ENCODE data around the gene GDF15.

- no peak for TF ChIP-seq EZH2 (IDR thresholded peaks at IDR 0.05)
- no peak for TF ChIP-seq POLR2AphosphoS5 (IDR thresholded peaks at IDR 0.05; ENCODE audit: borderline replicate concordance, low read depth, low read length)
- TF ChIP-seq FOXP2 (optimal IDR thresholded peaks at IDR 0.05; ENCODE audit: control extremely low read depth, extremely low read length, insufficient read depth): no peak
These were observed 24.3 kb upstream of the GDF15 start for GRCh38 chr19:18361646-18362045.
